IPS-NIHi11 (cell line): ENCODE data around the gene TRAPPC5.

Experiments used
- DNase-seq: peaks from one replicate; pipeline ENCODE4 v3.0.0; 2012; ENCODE audit warnings: mixed read lengths, low spot score

TRAPPC5 gene

DNA sequence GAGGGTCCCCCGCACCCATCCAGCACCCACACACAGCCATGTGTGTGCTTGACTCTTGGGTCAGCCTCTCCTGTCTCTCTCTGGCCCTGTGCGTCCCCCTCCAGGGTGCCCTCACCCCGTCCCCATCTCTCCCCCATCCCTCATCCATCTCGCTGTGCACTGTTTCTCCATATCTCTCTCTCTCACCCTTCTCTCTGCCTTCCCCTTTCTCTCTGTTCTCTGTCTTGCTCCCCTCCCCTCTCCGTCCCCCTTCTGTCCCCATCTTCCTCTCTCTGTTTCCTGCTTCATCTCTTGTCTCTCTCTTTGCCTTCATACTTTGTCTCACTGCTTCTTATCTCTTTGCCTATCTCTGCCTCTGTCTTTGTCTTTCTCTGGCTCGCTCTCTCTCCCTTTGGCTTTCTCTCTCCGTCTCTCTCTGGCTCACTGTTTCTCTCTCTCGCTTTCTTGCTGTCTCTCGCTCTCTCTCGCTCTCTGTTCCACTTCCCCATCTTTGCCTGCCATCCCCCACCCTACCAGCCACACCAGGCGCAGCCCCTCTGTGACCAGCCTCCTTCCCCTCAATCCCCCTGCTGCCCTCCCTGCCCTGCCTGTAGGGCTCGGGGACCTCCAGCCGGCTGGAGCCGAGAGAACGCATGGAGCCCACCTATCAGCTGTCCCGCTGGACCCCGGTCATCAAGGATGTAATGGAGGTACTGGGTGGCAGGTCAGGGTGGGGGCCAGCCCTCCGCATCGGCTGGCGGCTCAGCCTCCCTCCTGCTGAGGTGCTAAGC is 34.8 kb upstream of the TRAPPC5 start:
- no peak for DNase-seq

DNA sequence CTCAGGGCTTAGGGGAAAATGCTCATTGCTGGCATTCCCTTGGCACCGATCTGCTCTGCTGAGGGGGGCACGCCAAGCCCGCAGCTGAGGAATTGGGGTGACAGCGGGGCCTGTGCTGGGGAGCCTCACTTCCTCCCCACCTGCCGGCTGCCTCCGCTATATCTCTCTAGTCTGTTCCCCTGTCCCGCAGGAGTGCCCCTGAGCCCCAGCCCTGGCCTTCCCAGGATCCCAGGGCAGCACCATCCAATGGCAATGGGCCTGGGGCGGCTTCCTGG is 34.3 kb upstream of the TRAPPC5 start:
- DNase-seq, result no peak

DNA sequence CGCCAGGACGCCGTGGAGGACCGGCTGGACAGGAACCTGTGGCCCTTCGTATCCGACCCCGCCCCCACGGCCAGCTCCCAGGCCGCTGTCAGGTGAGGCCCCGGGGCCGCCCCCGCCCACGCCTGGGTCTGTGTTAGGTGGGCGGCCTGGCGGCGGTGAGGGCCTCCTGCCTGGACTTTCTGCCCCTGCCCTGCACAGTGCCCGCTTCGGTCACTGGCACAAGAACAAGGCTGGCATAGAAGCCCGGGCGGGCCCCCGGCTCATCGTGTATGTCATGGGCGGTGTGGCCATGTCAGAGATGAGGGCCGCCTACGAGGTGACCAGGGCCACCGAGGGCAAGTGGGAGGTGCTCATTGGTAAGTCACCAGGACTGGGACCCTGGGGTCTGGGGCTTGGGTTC is 33.5 kb upstream of the TRAPPC5 start:
- no peak for DNase-seq

DNA sequence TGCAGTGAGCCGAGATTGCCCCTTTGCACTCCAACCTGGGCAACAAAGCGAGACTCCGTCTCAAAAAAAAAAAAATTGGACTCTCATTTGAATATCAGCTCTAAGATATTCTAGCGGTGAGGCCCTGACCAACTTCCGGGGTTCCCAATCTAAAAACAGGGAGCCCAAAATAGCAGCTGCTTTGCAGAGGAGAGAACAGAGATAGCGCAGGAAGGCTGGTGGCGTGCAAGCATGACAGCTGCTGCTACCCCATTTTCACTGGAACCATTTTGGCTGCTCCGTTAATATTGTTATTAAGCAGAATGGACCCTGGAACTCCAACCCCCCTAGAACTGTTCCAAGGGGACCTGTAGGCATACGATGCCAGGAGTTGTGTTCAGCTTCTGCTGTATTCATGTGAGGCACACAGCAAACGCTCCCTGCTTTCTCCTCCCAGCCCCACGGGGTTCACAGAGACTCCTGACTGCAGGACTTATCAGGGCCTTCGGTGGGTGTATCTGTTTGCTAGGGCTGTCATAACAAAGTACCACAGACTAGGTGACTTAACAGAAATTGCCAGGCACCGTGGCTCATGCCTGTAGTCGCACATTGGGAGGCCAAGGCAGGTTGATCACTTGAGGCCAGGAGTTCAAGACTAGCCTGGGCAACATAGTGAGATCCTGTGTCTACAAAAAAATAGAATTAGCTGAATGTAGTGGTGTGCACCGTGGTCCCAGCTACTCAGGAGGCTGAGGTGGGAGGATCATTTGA is 32.2 kb upstream of the TRAPPC5 start:
- no peak for DNase-seq

DNA sequence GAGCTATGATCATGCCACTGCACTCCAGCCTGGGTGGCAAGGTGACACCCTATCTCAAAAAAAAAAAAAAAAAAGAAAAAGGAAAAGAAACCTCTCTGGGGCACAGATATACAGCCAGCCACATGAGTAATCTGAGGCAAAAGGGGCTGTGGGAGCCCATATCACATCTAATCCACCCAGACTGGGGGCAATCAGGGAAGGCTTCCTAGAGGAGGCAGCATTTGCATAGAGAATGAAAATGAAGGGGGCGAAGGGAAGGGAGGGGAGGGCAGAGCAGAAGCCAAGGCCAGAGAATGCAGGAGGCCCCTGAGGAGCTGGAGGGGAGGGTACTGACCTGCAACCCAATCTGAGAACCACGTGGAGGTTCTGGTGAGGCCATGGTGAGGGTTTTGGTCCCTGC is 30.5 kb upstream of the TRAPPC5 start:
- no peak for DNase-seq

DNA sequence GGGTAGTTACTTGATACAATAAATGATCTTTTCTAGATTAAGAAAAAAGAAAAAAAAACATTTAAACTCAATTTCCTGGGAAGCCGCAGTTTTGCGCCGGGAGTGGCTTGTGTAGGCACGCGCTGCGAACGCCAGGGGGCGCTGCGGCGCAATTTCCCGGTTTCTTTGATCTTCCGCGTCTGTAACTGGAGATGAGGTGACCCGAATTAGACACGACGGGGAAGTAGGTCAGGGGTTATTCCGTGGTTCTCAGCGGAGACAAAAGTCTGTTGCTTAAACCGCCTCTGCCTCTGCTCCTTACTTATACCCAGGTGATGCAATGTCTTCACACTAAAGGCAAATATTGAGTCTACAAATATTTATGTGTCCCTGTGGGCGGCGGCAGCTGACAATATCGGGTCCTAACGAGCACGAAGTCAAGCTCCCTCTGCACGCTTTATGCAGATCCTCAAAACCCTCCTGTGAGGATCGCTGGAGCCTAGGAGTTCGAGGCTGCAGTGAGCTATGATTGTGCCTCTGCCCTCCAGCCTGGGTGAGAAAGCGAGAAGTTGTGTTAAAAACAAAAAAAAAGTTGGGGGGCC is 28.5 kb upstream of the TRAPPC5 start:
- peak; percentile 91 for DNase-seq

DNA sequence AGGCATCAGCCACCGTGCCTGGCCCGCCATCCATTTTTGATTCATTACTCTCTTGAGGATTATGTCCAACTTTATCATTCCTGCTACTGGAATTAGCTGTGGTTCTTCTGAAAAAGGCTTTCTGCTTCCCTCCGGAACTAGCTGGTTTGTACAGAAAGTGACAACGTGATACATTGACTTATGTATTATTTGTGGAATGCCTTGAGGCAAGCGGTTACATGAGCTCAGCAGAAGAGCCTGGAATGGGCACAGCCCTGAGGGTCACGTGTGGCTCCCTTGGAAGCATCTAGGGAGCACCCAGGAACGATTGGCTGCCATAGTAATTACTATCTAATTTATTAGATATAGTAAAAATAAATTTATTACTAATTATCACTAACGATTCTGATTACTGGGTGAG is 26.2 kb upstream of the TRAPPC5 start:
- DNase-seq, result no peak

DNA sequence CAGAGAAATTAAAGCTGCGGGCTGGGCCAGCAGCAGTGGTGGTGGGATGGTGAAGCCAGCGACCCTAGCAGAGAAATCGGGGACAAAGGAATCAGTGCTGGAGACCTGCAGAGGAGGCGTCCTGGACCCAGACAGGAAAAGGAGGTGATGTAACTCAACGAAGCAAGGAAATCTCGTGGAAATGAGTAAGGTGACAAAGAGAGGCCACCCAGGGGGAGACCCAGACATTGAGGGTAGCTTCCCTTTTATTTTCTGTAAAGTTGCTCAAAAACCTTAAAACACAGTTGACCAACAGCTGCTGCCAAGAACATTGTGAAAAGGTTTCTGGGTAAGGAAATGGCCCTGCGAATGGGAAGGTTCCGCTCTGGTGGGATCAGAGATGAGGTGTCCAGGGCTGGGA is 25.1 kb upstream of the TRAPPC5 start:
- no peak for DNase-seq

DNA sequence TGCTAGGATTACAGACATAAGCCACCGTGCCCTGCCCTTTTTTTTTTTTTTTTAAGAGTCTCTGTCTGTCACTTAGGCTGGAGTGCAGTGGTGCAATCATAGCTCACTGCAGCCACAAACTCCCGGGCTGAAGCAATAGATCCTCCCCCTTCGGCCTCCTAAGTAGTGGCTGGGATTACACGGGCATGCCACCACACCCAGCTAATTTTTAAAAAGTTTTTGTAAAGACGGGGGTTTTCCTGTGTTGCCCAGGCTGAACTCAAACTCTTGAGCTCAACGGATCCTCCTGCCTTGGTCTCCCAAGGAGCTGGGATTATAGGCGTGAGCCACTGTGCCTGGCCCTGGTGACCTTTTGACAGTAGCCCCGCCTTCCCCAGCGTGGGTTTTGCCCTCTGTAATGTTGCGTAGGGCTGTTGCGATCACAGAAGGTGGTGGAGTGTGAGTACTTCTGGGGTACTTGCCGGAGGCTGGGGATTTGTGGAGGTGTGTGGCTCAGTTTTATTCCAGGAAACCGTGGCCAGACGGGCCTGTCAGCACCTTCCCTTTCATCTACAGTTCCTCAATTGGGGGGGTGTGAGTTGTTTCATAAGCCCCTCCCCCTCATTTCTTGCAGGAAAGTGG is 23.4 kb upstream of the TRAPPC5 start:
- no peak for DNase-seq

DNA sequence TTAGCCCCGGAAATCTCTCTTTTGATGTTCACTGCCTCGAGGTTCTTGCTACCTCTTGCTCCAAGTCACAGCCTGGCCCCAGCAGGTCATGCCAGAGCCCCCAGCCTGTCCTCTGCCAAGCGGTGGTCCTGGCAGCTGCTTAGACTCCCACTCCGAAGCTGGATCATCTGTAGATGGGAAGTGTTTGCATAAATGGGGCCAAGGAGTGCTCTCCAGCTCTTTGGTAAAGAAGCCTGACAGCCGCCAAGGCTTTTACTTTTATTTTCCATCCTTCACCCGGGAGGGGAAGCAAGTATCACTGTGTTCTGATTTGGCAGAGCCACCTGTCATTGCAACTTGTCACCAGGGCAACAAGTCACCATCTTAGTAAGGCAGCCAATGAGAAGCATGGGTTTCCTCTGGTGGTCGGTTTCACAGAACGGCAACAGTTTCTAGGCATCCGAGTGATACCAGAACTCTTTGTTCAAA is 22.4 kb upstream of the TRAPPC5 start:
- peak; percentile 64 for DNase-seq

DNA sequence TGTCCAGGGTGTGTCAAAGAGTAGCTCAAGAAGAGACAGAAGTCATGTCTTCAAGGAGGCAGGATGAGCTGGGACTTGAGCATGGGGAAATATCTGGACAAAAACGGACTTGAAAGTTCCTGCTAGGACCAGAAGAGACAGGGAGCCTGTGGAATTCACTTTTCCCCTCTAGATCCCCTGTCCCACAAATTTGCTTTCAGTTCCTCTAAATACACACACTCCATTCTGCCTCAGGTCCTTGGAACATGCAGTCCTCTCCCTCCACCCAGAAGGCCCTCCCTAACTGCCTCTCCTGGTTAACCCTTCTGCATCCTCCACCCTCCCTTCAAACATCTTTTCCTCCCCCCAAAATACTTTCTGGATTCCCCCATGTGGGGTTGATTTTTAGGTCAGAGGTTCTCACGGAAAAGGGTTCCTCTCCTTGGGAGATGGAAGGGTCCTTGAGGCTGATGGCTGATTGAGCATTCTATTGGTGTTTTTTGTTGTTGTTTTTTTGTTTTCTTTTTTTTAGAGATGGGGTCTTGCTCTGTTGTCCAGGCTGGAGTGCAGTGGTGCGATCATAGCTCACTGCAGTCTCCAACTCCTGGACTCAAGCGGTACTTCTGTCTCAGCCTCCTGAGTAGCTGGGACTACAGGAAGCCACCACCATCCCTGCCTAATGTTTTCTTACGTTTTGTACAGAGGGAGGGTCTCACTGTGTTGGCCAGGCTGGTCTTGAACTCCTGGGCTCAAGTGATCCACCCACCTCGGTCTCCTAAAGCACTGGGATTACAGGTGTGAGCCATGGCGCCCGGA is 18.7 kb upstream of the TRAPPC5 start:
- no peak for DNase-seq

DNA sequence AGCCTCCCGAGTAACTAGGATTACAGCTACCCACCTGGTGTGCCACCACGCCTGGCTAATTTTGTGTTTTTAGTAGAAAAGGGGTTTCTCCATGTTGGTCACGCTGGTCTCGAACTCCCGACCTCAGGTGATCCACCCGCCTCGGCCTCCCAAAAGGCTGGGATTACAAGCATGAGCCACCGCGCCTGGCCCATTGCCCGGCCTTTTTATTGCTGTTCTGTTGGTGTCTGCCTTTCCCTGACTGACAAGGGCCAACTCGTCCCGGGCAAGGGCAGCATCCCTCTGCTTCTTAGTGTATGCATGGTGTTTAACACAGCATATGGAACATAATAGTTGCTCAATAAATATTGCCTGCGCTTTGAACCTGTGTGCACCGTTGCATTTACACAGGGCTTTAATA is 18.0 kb upstream of the TRAPPC5 start:
- DNase-seq, result no peak

DNA sequence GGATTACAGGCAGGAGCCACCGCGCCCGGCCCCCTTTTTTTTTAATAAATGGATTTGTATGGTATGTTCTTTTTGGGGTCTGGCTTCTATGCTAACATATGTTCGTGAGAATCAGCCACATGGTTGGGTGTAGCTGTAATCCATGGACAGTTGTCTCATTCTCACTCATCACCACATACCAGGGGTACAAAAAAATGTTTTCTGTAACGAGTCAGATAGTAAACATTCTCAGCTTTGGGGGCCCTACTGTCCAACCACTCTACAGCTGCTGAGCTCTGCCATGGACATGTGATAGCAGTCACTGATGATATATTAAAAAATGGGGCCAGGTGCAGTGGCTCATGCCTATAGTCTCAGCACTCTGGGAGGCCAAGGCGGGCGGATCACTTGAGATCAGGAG is 16.9 kb upstream of the TRAPPC5 start:
- DNase-seq, result no peak

DNA sequence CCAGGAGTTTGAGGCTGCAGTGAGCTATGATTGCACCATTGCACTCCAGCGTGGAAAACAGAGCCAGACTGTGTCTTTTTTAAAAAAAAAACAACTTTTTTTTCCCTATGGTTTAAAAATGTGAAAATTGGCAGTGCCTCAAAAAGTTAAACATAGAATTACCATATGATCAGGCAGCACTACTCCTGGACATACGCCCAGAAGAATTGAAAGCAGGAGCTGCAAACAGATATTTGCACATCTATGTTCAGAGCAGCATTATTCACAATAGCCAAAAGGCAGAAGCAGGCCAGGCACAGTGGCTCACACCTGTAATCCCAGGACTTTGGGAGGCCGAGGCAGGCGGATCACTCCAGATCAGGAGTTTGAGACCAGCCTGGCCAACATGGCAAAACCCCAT is 15.6 kb upstream of the TRAPPC5 start:
- DNase-seq, result no peak

DNA sequence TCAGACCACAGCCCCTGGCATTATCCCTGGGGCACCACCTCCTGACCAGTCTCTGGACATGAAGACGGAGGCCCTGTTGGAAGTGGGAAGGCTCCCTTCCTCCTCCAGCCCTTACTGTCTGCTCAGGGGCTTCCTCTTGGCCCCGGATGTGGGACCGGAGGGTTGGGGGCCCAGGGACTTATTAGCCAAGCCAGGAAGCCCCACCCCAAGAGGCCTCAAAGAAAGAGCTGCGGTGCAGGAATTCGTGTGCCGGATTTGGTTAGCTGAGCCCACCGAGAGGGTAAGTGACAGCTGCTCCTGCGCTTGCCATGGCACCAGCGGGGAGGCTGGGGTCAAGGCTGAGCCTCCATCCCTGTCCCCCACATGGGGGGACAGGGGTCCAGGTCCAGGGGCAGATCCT is 11.8 kb upstream of the TRAPPC5 start, which contains the start of gene RETN:
Gene RETN, plus strand, starts transcription at position 208 of the 400 bp plus-strand sequence. CDS start 278 bp downstream, outside the sequence.
- no peak for DNase-seq

DNA sequence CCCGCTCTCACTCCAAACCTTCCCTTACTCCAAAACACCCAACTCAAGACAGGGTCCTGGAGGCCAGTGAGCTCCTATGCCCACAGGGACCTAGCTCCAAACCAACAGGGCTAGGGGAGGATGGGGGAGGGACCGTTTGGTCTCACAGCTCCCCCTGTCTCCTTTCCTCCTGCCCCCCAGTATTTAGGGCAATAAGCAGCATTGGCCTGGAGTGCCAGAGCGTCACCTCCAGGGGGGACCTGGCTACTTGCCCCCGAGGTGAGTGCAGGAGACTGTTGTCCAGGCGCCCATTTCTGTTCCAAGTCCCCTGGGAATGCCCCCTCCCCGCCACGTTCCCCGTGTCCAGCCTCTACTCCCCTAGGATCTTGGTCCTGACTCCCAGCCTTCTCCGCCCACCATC is 11.0 kb upstream of the TRAPPC5 start:
- no peak for DNase-seq

DNA sequence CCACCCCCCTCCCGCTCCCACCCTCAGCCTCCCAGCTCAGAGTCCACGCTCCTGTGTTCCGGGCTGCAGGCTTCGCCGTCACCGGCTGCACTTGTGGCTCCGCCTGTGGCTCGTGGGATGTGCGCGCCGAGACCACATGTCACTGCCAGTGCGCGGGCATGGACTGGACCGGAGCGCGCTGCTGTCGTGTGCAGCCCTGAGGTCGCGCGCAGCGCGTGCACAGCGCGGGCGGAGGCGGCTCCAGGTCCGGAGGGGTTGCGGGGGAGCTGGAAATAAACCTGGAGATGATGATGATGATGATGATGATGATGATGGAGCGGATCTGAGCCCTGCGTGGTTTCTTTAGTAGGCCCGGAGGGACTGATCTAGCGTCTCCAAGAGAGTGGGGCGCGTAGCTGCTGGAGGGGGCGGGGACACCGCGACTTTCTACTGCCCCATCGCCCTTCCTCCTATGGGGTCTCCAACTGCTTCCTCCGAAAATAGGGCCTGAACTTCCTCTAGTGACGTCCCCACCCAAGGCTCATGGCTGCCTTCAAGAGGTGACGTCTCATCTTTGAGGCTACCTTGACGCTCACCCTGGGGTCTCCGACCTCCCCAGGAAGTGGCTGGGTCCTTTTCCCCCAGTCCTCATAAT is 10.4 kb upstream of the TRAPPC5 start:
- DNase-seq, result peak; percentile 86

DNA sequence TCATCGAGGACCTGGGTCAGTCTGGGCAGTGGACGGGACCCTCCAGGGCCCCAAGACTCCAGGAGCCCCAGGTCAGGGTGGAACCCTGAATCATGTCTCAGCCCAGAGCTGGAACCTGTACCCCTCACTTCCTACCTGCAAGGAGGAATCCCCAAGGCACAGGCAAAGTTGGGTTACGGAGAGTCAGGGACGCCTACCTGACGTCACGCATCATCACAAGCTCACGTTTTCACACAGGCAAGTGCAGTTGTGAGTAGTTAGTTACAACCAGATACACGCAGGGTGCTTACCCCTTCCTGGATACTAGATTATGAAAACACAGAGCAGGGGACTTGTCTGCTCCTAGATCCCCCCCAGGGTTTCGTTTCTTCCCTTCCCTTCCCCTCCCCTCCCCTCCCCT is 9.8 kb upstream of the TRAPPC5 start:
- peak; percentile 48 for DNase-seq

DNA sequence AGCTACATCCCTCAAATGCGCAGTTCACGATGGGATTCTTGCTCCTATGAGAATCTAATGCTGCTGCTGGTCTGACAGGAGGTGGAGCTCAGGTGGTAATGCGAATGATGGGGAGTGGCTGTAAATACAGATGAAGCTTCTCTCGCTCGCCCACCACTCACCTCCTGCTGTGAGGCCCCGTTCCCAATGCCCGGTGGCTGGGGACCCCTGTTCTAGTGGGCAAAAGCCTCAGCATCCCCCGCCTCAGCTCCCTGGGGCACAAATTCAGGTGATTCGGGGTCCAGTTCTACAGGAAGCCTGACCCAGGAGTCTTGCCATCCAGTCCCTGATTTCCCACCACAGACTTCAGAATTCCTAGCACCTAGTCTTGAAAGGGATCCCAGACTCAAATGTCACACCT is 8.1 kb upstream of the TRAPPC5 start:
- DNase-seq, result no peak

DNA sequence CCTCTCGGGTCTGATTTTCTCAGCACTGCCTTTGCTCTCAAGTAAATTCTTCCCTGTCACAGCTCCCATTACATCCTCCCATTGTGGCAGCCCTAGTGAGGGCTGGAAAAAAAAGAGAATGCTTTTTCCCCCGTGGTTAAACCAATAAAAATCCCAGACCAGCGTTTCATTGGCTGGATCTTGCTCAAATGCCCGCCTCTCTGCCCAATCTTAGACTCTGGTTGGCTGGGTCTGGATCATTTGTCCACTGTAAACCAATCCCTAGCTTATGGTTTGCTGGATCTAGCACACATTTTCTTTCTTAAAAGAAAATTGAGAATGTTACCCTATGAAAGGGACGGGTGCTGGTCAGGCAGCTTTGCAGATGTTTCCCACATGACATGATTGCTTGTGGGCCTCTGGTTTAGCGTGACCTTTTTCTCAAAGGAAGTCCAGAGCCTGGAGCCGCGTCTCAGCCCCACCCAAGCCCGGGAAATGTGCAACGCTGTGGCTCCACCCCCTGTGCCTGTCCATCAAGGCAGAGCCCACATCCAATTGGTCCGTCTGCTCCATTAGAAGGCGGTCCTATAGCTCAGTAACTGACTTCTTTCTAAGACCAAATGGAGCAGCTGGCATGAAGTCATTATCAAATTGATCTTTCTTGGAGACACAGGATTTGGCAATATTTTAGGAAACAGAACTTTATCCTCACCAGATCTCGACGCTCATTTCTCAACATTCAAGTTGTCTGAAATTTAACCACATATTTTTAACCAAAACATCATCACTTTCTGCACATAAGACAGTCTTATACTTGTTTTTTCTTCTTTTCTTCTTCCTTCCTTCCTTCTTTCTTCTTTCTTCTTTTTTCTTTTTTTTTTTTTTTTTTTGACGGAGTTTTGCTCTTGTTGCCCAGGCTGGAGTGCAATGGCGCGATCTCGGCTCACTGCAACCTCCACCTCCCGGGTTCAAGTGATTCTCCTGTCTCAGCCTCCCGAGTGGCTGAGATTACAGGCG is 6.3 kb upstream of the TRAPPC5 start:
- peak; percentile 81 for DNase-seq
